HepG2 (cell line): ENCODE data around the gene ACAA2. TPM values are rescaled to one million over a fixed set of nuclear protein-coding genes. Genes with fewer than 3 reads are reported as not detected.

Source experiments
- ATAC-seq: fragments of 200-7000 bp; cut with Tn5 transposase; 3 replicates; pipeline ENCODE4 v1.9.1; 2020; ENCODE audit warnings: mild to moderate bottlenecking, moderate library complexity
- BruUV-seq: library from RNA; stranded (reverse); fragments of 400-500 nt; replicated peaks from 2 replicates; lab custom pipeline; 2021; lab: Mats Ljungman, UMichigan
- CTCF ChIA-PET: fragments of 300-600 bp; formaldehyde crosslinking; extraction: SDS; loops from one replicate; lab custom pipeline; 2021; ENCODE audit warnings: low total read pairs, inconsistent platforms, low intra/inter-chr PET ratio; lab: Yijun Ruan, JAX
- POLR2A ChIA-PET: fragments of 350-600 bp; sonication (Branson Sonifier 250); formaldehyde crosslinking; loops from one replicate; lab custom pipeline; 2020; ENCODE audit warnings: antibody characterized with exemption, inconsistent platforms; lab: Yijun Ruan, JAX
- DNase-seq: peaks from one replicate; pipeline ENCODE4 v3.0.0-alpha.2; 2015; ENCODE audit warnings: low spot score
- FAIRE-seq: peaks from 3 replicates; lab custom pipeline; 2011; peaks lifted over from hg19 to GRCh38; lab: Jason Lieb, UNC
- H2AFZ ChIP-seq: one replicate; pipeline ENCODE4 v1.6.1; 2011; ENCODE audit warnings: low read length, inconsistent platforms
- H3K27ac ChIP-seq: fragments of 300-600 bp; 3 replicates; pipeline ENCODE4 v1.8.0; 2011; ENCODE audit warnings: mixed run types, mild to moderate bottlenecking, mixed read lengths, low read length, inconsistent platforms; ENCODE audit not compliant: insufficient read depth; ENCODE audit errors: extremely low read length
- H3K27me3 ChIP-seq, 2 experiments: fragments of 200-600 bp in 1 of 2; 2 replicates in 1 of 2; 3 replicates in 1 of 2; pipeline versions ENCODE4 v1.6.0 to v1.8.0; 2011; ENCODE audit warnings: low read length in 2 of 2, mild to moderate bottlenecking in 2 of 2, moderate library complexity in 2 of 2, inconsistent platforms in 1 of 2; ENCODE audit not compliant: insufficient read depth in 2 of 2, control insufficient read depth in 1 of 2
- H3K36me3 ChIP-seq, 2 experiments: fragments of 200-600 bp in 1 of 2; replicated peaks in 1 of 2; 2 replicates in 1 of 2; 3 replicates in 1 of 2; pipeline versions ENCODE4 v1.5.1 to v1.8.0; 2011; ENCODE audit warnings: low read length in 2 of 2, inconsistent platforms in 1 of 2; ENCODE audit not compliant: insufficient read depth in 2 of 2, control insufficient read depth in 1 of 2
- H3K4me1 ChIP-seq: 2 replicates; pipeline ENCODE4 v1.5.1; 2012; ENCODE audit warnings: low read length, inconsistent platforms; ENCODE audit not compliant: insufficient read depth
- H3K4me2 ChIP-seq: 2 replicates; pipeline ENCODE4 v1.6.0; 2011; ENCODE audit warnings: low read depth, low read length, inconsistent platforms
- H3K4me3 ChIP-seq, 3 experiments: fragments of 200-600 bp in 1 of 3; sonication (generic), shearing (Covaris generic) in 1 of 3; replicated peaks in 1 of 3; 2 replicates each; pipeline ENCODE4 v1.5.1; 2011 to 2016; ENCODE audit warnings: low read length in 3 of 3, inconsistent platforms in 2 of 3, low read depth in 2 of 3, mild to moderate bottlenecking in 2 of 3, control low read depth in 1 of 3, mixed read lengths in 1 of 3; ENCODE audit not compliant: insufficient read depth in 1 of 3
- H3K79me2 ChIP-seq: one replicate; pipeline ENCODE4 v1.6.1; 2011; ENCODE audit warnings: low read length, inconsistent platforms; ENCODE audit not compliant: insufficient read depth
- H3K9ac ChIP-seq: 2 replicates; pipeline ENCODE4 v1.6.0; 2011; ENCODE audit warnings: mild to moderate bottlenecking, low read depth, low read length, inconsistent platforms; ENCODE audit not compliant: insufficient read depth
- H3K9me3 ChIP-seq: 2 replicates; pipeline ENCODE4 v1.5.1; 2012; ENCODE audit warnings: mild to moderate bottlenecking, low read length
- H4K20me1 ChIP-seq: 2 replicates; pipeline ENCODE4 v1.6.0; 2011; ENCODE audit warnings: inconsistent platforms, mild to moderate bottlenecking, low read length, moderate library complexity; ENCODE audit not compliant: insufficient read depth
- EHMT2 ChIP-seq: fragments of 200-600 bp; sonication (generic); IDR thresholded peaks from 2 replicates; pipeline ENCODE4 v1.7.0; 2017; ENCODE audit warnings: antibody characterized with exemption, low read depth, low read length, borderline replicate concordance
- FOSL1 ChIP-seq: sonication (generic); formaldehyde crosslinking; IDR thresholded peaks from 2 replicates; pipeline ENCODE4 v1.9.0; 2021; ENCODE audit warnings: missing genetic modification reagents, borderline replicate concordance
- JDP2 ChIP-seq: sonication (generic); formaldehyde crosslinking; IDR thresholded peaks from 2 replicates; pipeline ENCODE4 v1.8.1; 2022; ENCODE audit warnings: missing genetic modification reagents, borderline replicate concordance
- PRDM15 ChIP-seq: sonication (generic); formaldehyde crosslinking; IDR thresholded peaks from 2 replicates; pipeline ENCODE4 v1.4.0; 2020; ENCODE audit warnings: missing genetic modification reagents
- SNAI1 ChIP-seq: sonication (generic); formaldehyde crosslinking; IDR thresholded peaks from 2 replicates; pipeline ENCODE4 v1.5.0; 2020; ENCODE audit warnings: mild to moderate bottlenecking, missing genetic modification reagents, borderline replicate concordance
- TERF1 ChIP-seq: sonication (generic); formaldehyde crosslinking; IDR thresholded peaks from 2 replicates; pipeline ENCODE4 v1.8.0; 2022; ENCODE audit warnings: mild to moderate bottlenecking, missing genetic modification reagents, moderate library complexity
- TFDP1 ChIP-seq: IDR thresholded peaks from 2 replicates; pipeline ENCODE4 v1.6.1; 2016; ENCODE audit warnings: missing compliant biosample characterization, missing genetic modification reagents, borderline replicate concordance
- ZNF260 ChIP-seq: sonication (generic); formaldehyde crosslinking; IDR thresholded peaks from 2 replicates; pipeline ENCODE4 v1.4.0; 2020; ENCODE audit warnings: missing genetic modification reagents, low read depth, mild to moderate bottlenecking, borderline replicate concordance
- ZNF335 ChIP-seq: sonication (generic); formaldehyde crosslinking; IDR thresholded peaks from 2 replicates; pipeline ENCODE4 v1.4.0; 2020; ENCODE audit warnings: missing genetic modification reagents
- ZNF703 ChIP-seq: sonication (generic); formaldehyde crosslinking; IDR thresholded peaks from 2 replicates; pipeline ENCODE4 v1.5.1; 2020; ENCODE audit warnings: missing genetic modification reagents, mild to moderate bottlenecking, moderate library complexity, borderline replicate concordance
- ZNF746 ChIP-seq: sonication (generic); formaldehyde crosslinking; IDR thresholded peaks from 2 replicates; pipeline ENCODE4 v1.8.0; 2022; ENCODE audit warnings: mild to moderate bottlenecking, missing genetic modification reagents
- WGBS: methylation state at CpG from one replicate; pipeline ENCODE4 v1.1.6; 2017; ENCODE audit warnings: low lambda C conversion rate; 5-methylcytosine and 5-hydroxymethylcytosine counted together
- in situ Hi-C: cut with HindIII; loops from 2 replicates; pipeline ENCODE4 v1.10.0; 2017; ENCODE audit warnings: low pct_unique_long_range_greater_than_20kb; ENCODE audit not compliant: extremely low pct_ligation_motif_present
- intact Hi-C: fragments of 100-400 bp; cut with micrococcal nuclease; formaldehyde crosslinking; loops from one replicate; pipeline ENCODE4 v1.10.0; 2022; ENCODE audit not compliant: unreplicated experiment
- polyA plus RNA-seq, 8 experiments: library from polyadenylated mRNA; depleted of rRNA in 3 of 8; stranded (reverse) in 7 of 8; unstranded in 1 of 8; fragments of >200 nt; fragmentation: Illumina TruSeq in 4 of 8; extraction: Trizol in 4 of 8; gene quantifications; 2 replicates each; pipeline versions ENCODE4 v1.2.1 to v1.2.3, GENCODE V29; 2011 to 2016; ENCODE audit warnings: low read depth in 4 of 8, missing spikeins in 1 of 8, mixed read lengths in 1 of 8; ENCODE audit not compliant: insufficient read depth in 1 of 8
- total RNA-seq, 5 experiments: library from RNA; depleted of rRNA; stranded (reverse); fragments of >200 nt; fragmentation: Illumina TruSeq; extraction: Trizol; gene quantifications; 2 replicates each; pipeline ENCODE4 v1.2.3, GENCODE V29; 2016; ENCODE audit warnings: low read depth in 1 of 5
- TF ChIP-seq, protein P1 (sequence below): sonication (generic); formaldehyde crosslinking; IDR thresholded peaks from 2 replicates; pipeline ENCODE4 v1.4.0; 2020; ENCODE audit warnings: mild to moderate bottlenecking, missing genetic modification reagents
- TF ChIP-seq, protein P2 (sequence below): sonication (generic); formaldehyde crosslinking; IDR thresholded peaks from 2 replicates; pipeline ENCODE4 v1.5.0; 2020; ENCODE audit warnings: mild to moderate bottlenecking, missing genetic modification reagents

Gene ACAA2
- total and polyA plus RNA-seq, 2 of the 13 experiments (the other 11 are each of a cell fraction or from before 2014, with no cell fraction given) = 51.6 to 182 TPM

DNA sequence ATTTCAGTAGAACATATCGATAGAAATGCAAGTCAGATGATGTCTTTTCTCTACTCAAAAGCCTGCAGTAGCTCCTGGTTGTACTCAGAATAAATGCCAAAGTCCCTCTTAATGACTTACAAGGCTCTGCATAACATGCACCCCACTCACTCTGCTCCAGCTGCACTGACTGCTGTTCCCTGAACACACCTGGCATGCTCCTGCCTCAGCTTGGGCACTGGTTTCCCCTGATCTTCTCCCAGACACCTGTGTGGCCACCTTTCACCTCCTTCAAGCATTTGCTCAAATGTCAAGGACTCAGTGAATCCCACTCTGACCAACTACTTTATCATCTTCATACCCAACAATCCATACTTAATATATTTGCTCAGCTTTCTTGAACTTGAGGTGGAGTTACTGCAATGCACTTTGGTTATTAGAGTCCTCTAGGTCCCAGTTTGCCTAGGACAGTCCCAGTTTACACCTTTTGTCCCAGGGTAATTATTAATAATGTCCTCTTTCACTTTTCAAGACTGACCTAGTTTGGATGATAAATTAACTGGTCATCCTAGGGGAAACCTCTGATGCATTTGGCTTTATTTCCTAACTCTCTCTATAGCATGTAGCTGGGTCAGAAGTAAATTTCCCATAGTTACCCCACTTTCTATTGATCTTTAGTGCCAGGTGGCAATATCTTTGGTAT lies 44.1 kb downstream of the ACAA2 start:
- no peak for FAIRE-seq
- intact Hi-C loops (no loop called here), in situ Hi-C loops (no loop called here)
- Histone ChIP-seq H3K4me1 (no peaks in the 10 kb centered on the region), H3K9ac (no peak overlapping the region), H3K4me2 (no peak overlapping the region), H2AFZ (no peak overlapping the region), H3K27me3 (no peaks in the 10 kb centered on the region), H3K9me3 (no peaks in the 10 kb centered on the region), H3K36me3 (no peaks in the 10 kb centered on the region), H3K27ac (no peak overlapping the region), H3K79me2 (no peaks in the 10 kb centered on the region), H3K4me3 (no peak overlapping the region), H4K20me1 (no peaks in the 10 kb centered on the region)
- no peak for TF ChIP-seq ZNF746
- TF ChIP-seq ZNF703 (CRISPR knock-in tag) = no peak
- TF ChIP-seq, protein P1, sequence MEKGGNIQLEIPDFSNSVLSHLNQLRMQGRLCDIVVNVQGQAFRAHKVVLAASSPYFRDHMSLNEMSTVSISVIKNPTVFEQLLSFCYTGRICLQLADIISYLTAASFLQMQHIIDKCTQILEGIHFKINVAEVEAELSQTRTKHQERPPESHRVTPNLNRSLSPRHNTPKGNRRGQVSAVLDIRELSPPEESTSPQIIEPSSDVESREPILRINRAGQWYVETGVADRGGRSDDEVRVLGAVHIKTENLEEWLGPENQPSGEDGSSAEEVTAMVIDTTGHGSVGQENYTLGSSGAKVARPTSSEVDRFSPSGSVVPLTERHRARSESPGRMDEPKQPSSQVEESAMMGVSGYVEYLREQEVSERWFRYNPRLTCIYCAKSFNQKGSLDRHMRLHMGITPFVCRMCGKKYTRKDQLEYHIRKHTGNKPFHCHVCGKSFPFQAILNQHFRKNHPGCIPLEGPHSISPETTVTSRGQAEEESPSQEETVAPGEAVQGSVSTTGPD (CRISPR knock-in tag) = no peak
- no peak for TF ChIP-seq JDP2
- TF ChIP-seq FOSL1 (CRISPR knock-in tag) = no peak
- TF ChIP-seq EHMT2 = no peak
- TF ChIP-seq SNAI1 (CRISPR knock-in tag) = no peak
- no peak for TF ChIP-seq ZNF260 (CRISPR knock-in tag)
- no peak for TF ChIP-seq PRDM15 (CRISPR knock-in tag)
- no peak for TF ChIP-seq TFDP1
- TF ChIP-seq, protein P2, sequence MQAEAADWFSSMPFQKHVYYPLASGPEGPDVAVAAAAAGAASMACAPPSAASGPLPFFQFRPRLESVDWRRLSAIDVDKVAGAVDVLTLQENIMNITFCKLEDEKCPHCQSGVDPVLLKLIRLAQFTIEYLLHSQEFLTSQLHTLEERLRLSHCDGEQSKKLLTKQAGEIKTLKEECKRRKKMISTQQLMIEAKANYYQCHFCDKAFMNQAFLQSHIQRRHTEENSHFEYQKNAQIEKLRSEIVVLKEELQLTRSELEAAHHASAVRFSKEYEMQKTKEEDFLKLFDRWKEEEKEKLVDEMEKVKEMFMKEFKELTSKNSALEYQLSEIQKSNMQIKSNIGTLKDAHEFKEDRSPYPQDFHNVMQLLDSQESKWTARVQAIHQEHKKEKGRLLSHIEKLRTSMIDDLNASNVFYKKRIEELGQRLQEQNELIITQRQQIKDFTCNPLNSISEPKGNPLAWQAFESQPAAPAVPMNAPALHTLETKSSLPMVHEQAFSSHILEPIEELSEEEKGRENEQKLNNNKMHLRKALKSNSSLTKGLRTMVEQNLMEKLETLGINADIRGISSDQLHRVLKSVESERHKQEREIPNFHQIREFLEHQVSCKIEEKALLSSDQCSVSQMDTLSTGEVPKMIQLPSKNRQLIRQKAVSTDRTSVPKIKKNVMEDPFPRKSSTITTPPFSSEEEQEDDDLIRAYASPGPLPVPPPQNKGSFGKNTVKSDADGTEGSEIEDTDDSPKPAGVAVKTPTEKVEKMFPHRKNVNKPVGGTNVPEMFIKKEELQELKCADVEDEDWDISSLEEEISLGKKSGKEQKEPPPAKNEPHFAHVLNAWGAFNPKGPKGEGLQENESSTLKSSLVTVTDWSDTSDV = no peak
- TF ChIP-seq TERF1 (CRISPR knock-in tag) = no peak
- no peak for TF ChIP-seq ZNF335 (CRISPR knock-in tag)
- DNase-seq = no peak
- no TSS peak for BruUV-seq
- WGBS = 0% methylated on average over 1 of the region's 1 CpG
- ATAC-seq = no peak
- ChIA-PET POLR2A (no interaction called here), CTCF (interaction anchor here (1.6 kb wide), 1 partner anchor 259 kb away, joined by 6 read pairs; no protein-coding TSS in a partner anchor)
